Measurements from ENCODE around the gene UGT1A8. TPM values are rescaled to one million over a fixed set of nuclear protein-coding genes. Genes with fewer than 3 reads are reported as not detected.

Gene UGT1A8
- total RNA-seq, 5 donors from 2014 or later (not counting 1 experiment from before 2014, with no cell fraction given): not detected

- H3K9me3 Mint-ChIP-seq: peaks cover 0 to 12% (median 8%) of the 10 kb centered on the region in 3 donors
- H3K27me3 ChIP-seq (replicated peaks in 1 of 2; ENCODE audit: control insufficient read depth in 2 of 2, extremely low read depth in 1 of 2, insufficient read depth in 2 of 2, low read length in 1 of 2): peaks cover 0 to 5% of the 10 kb centered on the region in 2 experiments
- no peaks in the 10 kb centered on the region for H3K36me3 Mint-ChIP-seq
- H3K27me3 Mint-ChIP-seq: peaks cover 22 to 30% of the 10 kb centered on the region in 2 donors
- no peak for ATAC-seq (replicated peaks in 1 of 4)
- no peak for DNase-seq
- ChIA-PET CTCF (no interaction called here), POLR2A (no interaction called here)
- no peak overlapping the region for H3K4me3 Mint-ChIP-seq
- no peak overlapping the region for H3K4me3 ChIP-seq (ENCODE audit: control insufficient read depth in 1 of 2, extremely low read depth in 1 of 2, low read length in 1 of 2)
- H3K27ac ChIP-seq (ENCODE audit: low read length): no peak overlapping the region
- H3K36me3 ChIP-seq (ENCODE audit: control insufficient read depth in 2 of 2, extremely low read depth in 1 of 2, insufficient read depth in 1 of 2, low read length in 1 of 2): no peaks in the 10 kb centered on the region
- H3K27ac Mint-ChIP-seq: no peak overlapping the region
- H3K9me3 ChIP-seq: no peaks in the 10 kb centered on the region
- no peaks in the 10 kb centered on the region for H3K4me1 ChIP-seq (ENCODE audit: control insufficient read depth in 1 of 2, extremely low read depth in 1 of 2, insufficient read depth in 2 of 2, low read length in 2 of 2)
- H3K4me1 Mint-ChIP-seq: no peaks in the 10 kb centered on the region
- WGBS (ENCODE audit: insufficient coverage): 20% methylated on average over 1 of the region's 1 CpG
Measured at GRCh38 chr2:233663911-233664310, 46.5 kb downstream of the UGT1A8 start.

- CTCF ChIA-PET: no interaction called here
- Histone ChIP-seq H3K36me3 (ENCODE audit: control insufficient read depth in 2 of 2, extremely low read depth in 1 of 2, insufficient read depth in 1 of 2, low read length in 1 of 2) (no peaks in the 10 kb centered on the region), H3K27ac (ENCODE audit: low read length) (no peak overlapping the region), H3K4me1 (ENCODE audit: control insufficient read depth in 1 of 2, extremely low read depth in 1 of 2, insufficient read depth in 2 of 2, low read length in 2 of 2) (no peaks in the 10 kb centered on the region), H3K4me3 (ENCODE audit: control insufficient read depth in 1 of 2, extremely low read depth in 1 of 2, low read length in 1 of 2) (no peak overlapping the region), H3K9me3 (no peaks in the 10 kb centered on the region), H3K27me3 (replicated peaks in 1 of 2; ENCODE audit: control insufficient read depth in 2 of 2, extremely low read depth in 1 of 2, insufficient read depth in 2 of 2, low read length in 1 of 2) (peaks cover 0 to 3% of the 10 kb centered on the region in 2 experiments)
- no peak overlapping the region for H3K27ac Mint-ChIP-seq
- H3K9me3 Mint-ChIP-seq: peaks cover 0 to 12% (median 8%) of the 10 kb centered on the region in 3 donors
- WGBS (ENCODE audit: insufficient coverage): 92% methylated on average over 2 of the region's 4 CpGs
- no peaks in the 10 kb centered on the region for H3K36me3 Mint-ChIP-seq
- H3K4me3 Mint-ChIP-seq: no peak overlapping the region
- no peaks in the 10 kb centered on the region for H3K4me1 Mint-ChIP-seq
- peaks cover 30 to 38% of the 10 kb centered on the region in 2 donors for H3K27me3 Mint-ChIP-seq
- DNase-seq: no peak
- POLR2A ChIA-PET: no interaction called here
- no peak for ATAC-seq (replicated peaks in 1 of 4)
Measured at GRCh38 chr2:233668605-233669260, 51.3 kb downstream of the UGT1A8 start.

GRCh38 chr2:233671290-233672161 is 54.1 kb downstream of the UGT1A8 start, which contains the start of gene UGT1A9:
UGT1A9 (plus strand) TSS chr2:233671898; CDS start chr2:233671935, 37 bp downstream.
- POLR2A ChIA-PET: no interaction called here
- WGBS (ENCODE audit: insufficient coverage): 100% methylated on average over 1 of the region's 5 CpGs

GRCh38 chr2:233672886-233673285 is 55.5 kb downstream of the UGT1A8 start:
- no CpG with 5 or more reads among the region's 3 CpGs for WGBS (ENCODE audit: insufficient coverage)
- H3K27me3 Mint-ChIP-seq: peaks cover 34 to 42% of the 10 kb centered on the region in 2 donors
- H3K4me1 Mint-ChIP-seq: no peaks in the 10 kb centered on the region
- no peak overlapping the region for H3K27ac Mint-ChIP-seq
- H3K9me3 Mint-ChIP-seq: peaks cover 0 to 8% (median 5%) of the 10 kb centered on the region in 3 donors
- ATAC-seq (replicated peaks in 1 of 4): no peak
- no peak overlapping the region for H3K4me3 Mint-ChIP-seq
- H3K27ac ChIP-seq (ENCODE audit: low read length): no peak overlapping the region
- no peak overlapping the region for H3K4me3 ChIP-seq (ENCODE audit: control insufficient read depth in 1 of 2, extremely low read depth in 1 of 2, low read length in 1 of 2)
- H3K27me3 ChIP-seq (replicated peaks in 1 of 2; ENCODE audit: control insufficient read depth in 2 of 2, extremely low read depth in 1 of 2, insufficient read depth in 2 of 2, low read length in 1 of 2): no peaks in the 10 kb centered on the region
- ChIA-PET CTCF (no interaction called here), POLR2A (no interaction called here)
- no peaks in the 10 kb centered on the region for H3K4me1 ChIP-seq (ENCODE audit: control insufficient read depth in 1 of 2, extremely low read depth in 1 of 2, insufficient read depth in 2 of 2, low read length in 2 of 2)
- no peaks in the 10 kb centered on the region for H3K36me3 Mint-ChIP-seq
- no peaks in the 10 kb centered on the region for H3K36me3 ChIP-seq (ENCODE audit: control insufficient read depth in 2 of 2, extremely low read depth in 1 of 2, insufficient read depth in 1 of 2, low read length in 1 of 2)
- DNase-seq: no peak
- no peaks in the 10 kb centered on the region for H3K9me3 ChIP-seq

More at GRCh38 chr2:233671290-233672161, 54.1 kb downstream of the UGT1A8 start, which contains the start of gene UGT1A9:
- no peak for DNase-seq
- no peak within 1 kb of the TSS for H3K4me3 Mint-ChIP-seq
- H3K4me1 Mint-ChIP-seq: no peaks in the 10 kb centered on the region
- H3K27ac ChIP-seq (ENCODE audit: low read length): no peak within 1 kb of the TSS
- H3K27me3 ChIP-seq (replicated peaks in 1 of 2; ENCODE audit: control insufficient read depth in 2 of 2, extremely low read depth in 1 of 2, insufficient read depth in 2 of 2, low read length in 1 of 2): no peaks in the 10 kb centered on the region
- CTCF ChIA-PET: no interaction called here
- no peaks in the 10 kb centered on the region for H3K9me3 ChIP-seq
- H3K4me3 ChIP-seq (ENCODE audit: control insufficient read depth in 1 of 2, extremely low read depth in 1 of 2, low read length in 1 of 2): no peak within 1 kb of the TSS
- peaks cover 0 to 8% (median 5%) of the 10 kb centered on the region in 3 donors for H3K9me3 Mint-ChIP-seq
- ATAC-seq (replicated peaks in 1 of 4): no peak
- no peaks in the 10 kb centered on the region for H3K36me3 Mint-ChIP-seq
- H3K36me3 ChIP-seq (ENCODE audit: control insufficient read depth in 2 of 2, extremely low read depth in 1 of 2, insufficient read depth in 1 of 2, low read length in 1 of 2): no peaks in the 10 kb centered on the region
- peaks cover 30 to 32% of the 10 kb centered on the region in 2 donors for H3K27me3 Mint-ChIP-seq
- no peaks in the 10 kb centered on the region for H3K4me1 ChIP-seq (ENCODE audit: control insufficient read depth in 1 of 2, extremely low read depth in 1 of 2, insufficient read depth in 2 of 2, low read length in 2 of 2)
- H3K27ac Mint-ChIP-seq: no peak within 1 kb of the TSS

- Histone ChIP-seq H3K36me3 (ENCODE audit: control insufficient read depth in 2 of 2, extremely low read depth in 1 of 2, insufficient read depth in 1 of 2, low read length in 1 of 2) (no peaks in the 10 kb centered on the region), H3K27ac (ENCODE audit: low read length) (no peak overlapping the region), H3K27me3 (replicated peaks in 1 of 2; ENCODE audit: control insufficient read depth in 2 of 2, extremely low read depth in 1 of 2, insufficient read depth in 2 of 2, low read length in 1 of 2) (no peaks in the 10 kb centered on the region), H3K4me1 (ENCODE audit: control insufficient read depth in 1 of 2, extremely low read depth in 1 of 2, insufficient read depth in 2 of 2, low read length in 2 of 2) (no peaks in the 10 kb centered on the region), H3K9me3 (no peaks in the 10 kb centered on the region), H3K4me3 (ENCODE audit: control insufficient read depth in 1 of 2, extremely low read depth in 1 of 2, low read length in 1 of 2) (no peak overlapping the region)
- POLR2A ChIA-PET: no interaction called here
- no peak overlapping the region for H3K4me3 Mint-ChIP-seq
- no peaks in the 10 kb centered on the region for H3K4me1 Mint-ChIP-seq
- no peak overlapping the region for H3K27ac Mint-ChIP-seq
- CTCF ChIA-PET: no interaction called here
- H3K36me3 Mint-ChIP-seq: no peaks in the 10 kb centered on the region
- DNase-seq (no peak), ATAC-seq (replicated peaks in 1 of 4) (no peak)
- H3K9me3 Mint-ChIP-seq: peaks cover 0 to under 1% (median 0%) of the 10 kb centered on the region in 3 donors
- H3K27me3 Mint-ChIP-seq: peaks cover 31 to 37% of the 10 kb centered on the region in 2 donors
Measured at GRCh38 chr2:233673896-233674295, 56.5 kb downstream of the UGT1A8 start.

GRCh38 chr2:233674314-233674713 is 56.9 kb downstream of the UGT1A8 start:
- no peak for ATAC-seq (replicated peaks in 1 of 4)
- CTCF ChIA-PET: no interaction called here
- H3K36me3 Mint-ChIP-seq: no peaks in the 10 kb centered on the region
- H3K4me3 ChIP-seq (ENCODE audit: control insufficient read depth in 1 of 2, extremely low read depth in 1 of 2, low read length in 1 of 2): no peak overlapping the region
- no peaks in the 10 kb centered on the region for H3K27me3 ChIP-seq (replicated peaks in 1 of 2; ENCODE audit: control insufficient read depth in 2 of 2, extremely low read depth in 1 of 2, insufficient read depth in 2 of 2, low read length in 1 of 2)
- DNase-seq: no peak
- H3K4me3 Mint-ChIP-seq: no peak overlapping the region
- H3K36me3 ChIP-seq (ENCODE audit: control insufficient read depth in 2 of 2, extremely low read depth in 1 of 2, insufficient read depth in 1 of 2, low read length in 1 of 2): no peaks in the 10 kb centered on the region
- POLR2A ChIA-PET: no interaction called here
- H3K4me1 Mint-ChIP-seq: no peaks in the 10 kb centered on the region
- no peaks in the 10 kb centered on the region for H3K4me1 ChIP-seq (ENCODE audit: control insufficient read depth in 1 of 2, extremely low read depth in 1 of 2, insufficient read depth in 2 of 2, low read length in 2 of 2)
- H3K27ac ChIP-seq (ENCODE audit: low read length): no peak overlapping the region
- no CpG with 5 or more reads among the region's 1 CpG for WGBS (ENCODE audit: insufficient coverage)
- no peaks in the 10 kb centered on the region for H3K9me3 Mint-ChIP-seq
- H3K27ac Mint-ChIP-seq: no peak overlapping the region
- peaks cover 32 to 38% of the 10 kb centered on the region in 2 donors for H3K27me3 Mint-ChIP-seq
- no peaks in the 10 kb centered on the region for H3K9me3 ChIP-seq

All from T-cell (primary cell).